Measurements from ENCODE around the gene B3GNT7.

Gene B3GNT7

DNA sequence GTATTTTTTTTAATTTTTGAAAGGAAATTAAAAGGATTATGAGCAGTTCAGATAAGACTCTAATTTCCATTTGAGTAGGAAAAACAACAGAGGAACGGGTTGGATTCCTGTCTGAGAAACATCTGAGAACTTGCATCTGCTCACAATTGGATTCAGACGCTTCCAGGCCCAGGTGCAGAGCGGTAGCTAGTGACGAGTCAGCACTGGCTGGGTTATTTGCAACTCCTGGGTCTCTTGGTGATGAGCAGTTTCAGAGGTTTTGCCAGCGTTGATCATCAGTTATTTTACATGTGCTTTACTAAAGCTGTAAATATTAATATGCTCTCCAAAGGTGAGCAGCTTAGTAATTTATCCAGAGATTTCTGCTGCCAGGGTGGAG is 39.1 kb upstream of the B3GNT7 start:
- H3K27ac ChIP-seq (ENCODE audit: low read depth, low read length): no peak overlapping the region
- no peaks in the 10 kb centered on the region for H3K27me3 ChIP-seq (ENCODE audit: control insufficient read depth in 5 of 5, insufficient read depth in 4 of 5, low read length in 5 of 5)
- no peaks in the 10 kb centered on the region for H3K9me3 ChIP-seq (ENCODE audit: control insufficient read depth in 5 of 5, low read length in 5 of 5)
- no peak overlapping the region for H3K4me3 ChIP-seq (ENCODE audit: low read depth in 1 of 5, low read length in 5 of 5)
- peaks cover 0 to 5% (median under 1%) of the 10 kb centered on the region in 5 donors for H3K4me1 ChIP-seq (ENCODE audit: control insufficient read depth in 5 of 5, insufficient read depth in 5 of 5, low read length in 5 of 5)
- no peaks in the 10 kb centered on the region for H3K36me3 ChIP-seq (ENCODE audit: control insufficient read depth in 5 of 5, insufficient read depth in 5 of 5, low read length in 5 of 5)
- H3K9ac ChIP-seq (ENCODE audit: low read length in 5 of 5): no peak overlapping the region

DNA sequence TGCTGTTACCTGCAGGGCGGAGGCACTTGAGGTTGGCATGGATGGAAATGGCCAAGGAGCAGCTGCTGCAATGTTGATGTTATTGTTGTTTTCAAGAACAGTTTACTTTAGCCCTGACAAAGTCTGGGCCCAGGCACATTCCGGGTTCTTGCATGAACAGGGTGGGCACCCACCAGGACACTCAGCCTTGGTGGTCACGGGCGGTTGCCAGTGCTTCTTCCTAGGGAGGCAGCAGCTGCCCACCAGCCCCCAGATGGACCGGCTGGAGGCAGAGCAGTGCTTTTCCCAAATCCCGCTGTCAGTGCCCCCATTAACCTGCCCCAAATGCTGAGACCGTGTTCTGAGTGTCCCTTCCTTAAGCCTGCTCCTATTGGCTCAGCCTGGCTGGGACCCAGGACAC is 38.5 kb upstream of the B3GNT7 start:
- Histone ChIP-seq H3K27ac (ENCODE audit: low read depth, low read length) (no peak overlapping the region), H3K4me1 (ENCODE audit: control insufficient read depth in 5 of 5, insufficient read depth in 5 of 5, low read length in 5 of 5) (peaks cover 0 to 11% (median 7%) of the 10 kb centered on the region in 5 donors), H3K27me3 (ENCODE audit: control insufficient read depth in 5 of 5, insufficient read depth in 4 of 5, low read length in 5 of 5) (no peaks in the 10 kb centered on the region), H3K9ac (ENCODE audit: low read length in 5 of 5) (no peak overlapping the region), H3K36me3 (ENCODE audit: control insufficient read depth in 5 of 5, insufficient read depth in 5 of 5, low read length in 5 of 5) (no peaks in the 10 kb centered on the region), H3K9me3 (ENCODE audit: control insufficient read depth in 5 of 5, low read length in 5 of 5) (no peaks in the 10 kb centered on the region), H3K4me3 (ENCODE audit: low read depth in 1 of 5, low read length in 5 of 5) (no peak overlapping the region)

DNA sequence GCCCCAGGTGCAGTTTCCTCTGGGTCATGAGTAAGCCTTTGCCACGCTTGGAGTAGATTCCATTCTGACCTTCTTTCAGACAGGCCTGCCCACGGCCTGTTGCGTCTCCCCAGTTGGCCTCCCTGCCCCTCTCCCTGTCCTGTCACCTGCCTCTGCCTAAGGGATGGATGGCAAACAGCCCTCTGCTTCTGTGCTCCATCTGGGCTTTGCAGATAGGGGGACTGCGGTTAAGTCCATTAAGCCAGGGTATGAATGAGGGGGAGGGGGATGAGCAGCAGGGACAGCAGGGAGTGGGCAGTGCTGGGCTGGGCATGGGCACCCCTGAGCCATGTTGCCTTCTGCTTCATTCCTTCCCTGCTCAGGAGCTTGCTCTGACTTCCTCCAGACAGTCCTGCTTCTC is 37.6 kb upstream of the B3GNT7 start:
- Histone ChIP-seq H3K9me3 (ENCODE audit: control insufficient read depth in 5 of 5, low read length in 5 of 5) (no peaks in the 10 kb centered on the region), H3K27me3 (ENCODE audit: control insufficient read depth in 5 of 5, insufficient read depth in 4 of 5, low read length in 5 of 5) (no peaks in the 10 kb centered on the region), H3K27ac (ENCODE audit: low read depth, low read length) (no peak overlapping the region), H3K4me3 (ENCODE audit: low read depth in 1 of 5, low read length in 5 of 5) (no peak overlapping the region), H3K9ac (ENCODE audit: low read length in 5 of 5) (no peak overlapping the region), H3K4me1 (ENCODE audit: control insufficient read depth in 5 of 5, insufficient read depth in 5 of 5, low read length in 5 of 5) (peaks cover 0 to 16% (median 12%) of the 10 kb centered on the region in 5 donors), H3K36me3 (ENCODE audit: control insufficient read depth in 5 of 5, insufficient read depth in 5 of 5, low read length in 5 of 5) (no peaks in the 10 kb centered on the region)

DNA sequence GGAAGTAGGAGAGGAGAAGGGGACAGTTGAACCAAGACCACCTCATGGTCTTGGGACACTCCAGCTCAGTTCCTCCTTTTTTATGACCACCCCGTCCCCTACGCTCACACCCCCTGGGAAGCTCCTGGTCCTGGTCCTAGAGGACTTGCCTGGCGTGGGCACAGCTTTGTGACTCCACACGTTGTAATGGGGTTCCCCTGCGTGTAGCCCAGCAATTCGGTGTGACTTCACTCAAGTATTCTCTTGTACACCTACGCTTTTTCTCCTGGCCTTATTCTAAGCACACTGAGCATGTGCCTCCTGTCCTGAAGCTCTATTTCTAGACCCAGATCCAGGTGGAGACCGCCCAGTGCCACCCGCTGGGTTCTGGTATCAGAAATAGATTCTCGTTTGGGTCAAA is 36.1 kb upstream of the B3GNT7 start:
- H3K4me3 ChIP-seq (ENCODE audit: low read depth in 1 of 5, low read length in 5 of 5): no peak overlapping the region
- no peaks in the 10 kb centered on the region for H3K36me3 ChIP-seq (ENCODE audit: control insufficient read depth in 5 of 5, insufficient read depth in 5 of 5, low read length in 5 of 5)
- peaks cover 0 to 17% (median 14%) of the 10 kb centered on the region in 5 donors for H3K4me1 ChIP-seq (ENCODE audit: control insufficient read depth in 5 of 5, insufficient read depth in 5 of 5, low read length in 5 of 5)
- H3K9me3 ChIP-seq (ENCODE audit: control insufficient read depth in 5 of 5, low read length in 5 of 5): no peaks in the 10 kb centered on the region
- no peak overlapping the region for H3K9ac ChIP-seq (ENCODE audit: low read length in 5 of 5)
- H3K27ac ChIP-seq (ENCODE audit: low read depth, low read length): no peak overlapping the region
- no peaks in the 10 kb centered on the region for H3K27me3 ChIP-seq (ENCODE audit: control insufficient read depth in 5 of 5, insufficient read depth in 4 of 5, low read length in 5 of 5)

DNA sequence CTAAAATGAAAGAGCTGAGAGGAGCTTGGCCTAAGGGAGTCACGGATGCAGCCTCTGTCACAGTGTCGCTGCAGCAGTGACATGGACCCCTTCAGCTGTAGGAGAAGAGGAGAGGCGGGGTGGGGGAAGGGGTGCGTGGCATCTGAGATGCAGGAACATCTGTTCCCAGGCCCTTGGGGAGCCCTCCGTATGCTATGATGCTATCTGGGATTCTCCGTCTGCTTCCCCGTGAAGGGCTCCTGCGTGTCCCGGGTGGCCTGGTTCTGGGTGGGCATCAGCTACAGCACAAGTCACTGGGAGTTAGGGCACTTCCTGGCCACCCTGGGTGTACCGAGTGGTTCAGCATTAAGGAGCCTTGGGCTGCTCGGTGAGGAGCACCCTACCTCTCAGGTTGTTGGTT is 35.6 kb upstream of the B3GNT7 start:
- Histone ChIP-seq H3K4me1 (ENCODE audit: control insufficient read depth in 5 of 5, insufficient read depth in 5 of 5, low read length in 5 of 5) (peaks cover 0 to 18% (median 17%) of the 10 kb centered on the region in 5 donors), H3K9ac (ENCODE audit: low read length in 5 of 5) (no peak overlapping the region), H3K4me3 (ENCODE audit: low read depth in 1 of 5, low read length in 5 of 5) (no peak overlapping the region), H3K27me3 (ENCODE audit: control insufficient read depth in 5 of 5, insufficient read depth in 4 of 5, low read length in 5 of 5) (no peaks in the 10 kb centered on the region), H3K36me3 (ENCODE audit: control insufficient read depth in 5 of 5, insufficient read depth in 5 of 5, low read length in 5 of 5) (no peaks in the 10 kb centered on the region), H3K9me3 (ENCODE audit: control insufficient read depth in 5 of 5, low read length in 5 of 5) (no peaks in the 10 kb centered on the region), H3K27ac (ENCODE audit: low read depth, low read length) (no peak overlapping the region)

DNA sequence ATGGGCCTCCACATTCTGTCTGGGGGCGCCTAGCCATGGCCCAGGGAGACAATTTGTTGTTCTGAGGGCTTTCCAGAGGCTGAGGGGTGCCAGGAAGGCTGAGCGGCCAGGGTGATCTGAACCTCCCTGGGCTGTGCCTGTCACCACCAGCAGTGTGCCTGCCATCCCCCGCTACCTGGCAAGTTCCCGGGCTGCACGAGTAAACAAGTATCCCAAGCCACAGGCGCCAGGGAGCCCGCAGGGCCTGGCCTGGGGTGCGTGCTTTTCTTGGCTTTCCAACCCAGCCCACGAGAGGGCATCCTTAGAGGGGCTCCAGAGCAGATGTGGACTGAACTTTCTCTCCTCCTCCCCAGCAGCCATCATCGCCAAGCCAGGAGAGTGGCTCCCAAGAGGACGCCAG is 35.1 kb upstream of the B3GNT7 start:
- H3K27ac ChIP-seq (ENCODE audit: low read depth, low read length): no peak overlapping the region
- no peak overlapping the region for H3K9ac ChIP-seq (ENCODE audit: low read length in 5 of 5)
- no peaks in the 10 kb centered on the region for H3K27me3 ChIP-seq (ENCODE audit: control insufficient read depth in 5 of 5, insufficient read depth in 4 of 5, low read length in 5 of 5)
- no peaks in the 10 kb centered on the region for H3K9me3 ChIP-seq (ENCODE audit: control insufficient read depth in 5 of 5, low read length in 5 of 5)
- H3K4me3 ChIP-seq (ENCODE audit: low read depth in 1 of 5, low read length in 5 of 5): no peak overlapping the region
- no peaks in the 10 kb centered on the region for H3K36me3 ChIP-seq (ENCODE audit: control insufficient read depth in 5 of 5, insufficient read depth in 5 of 5, low read length in 5 of 5)
- peaks cover 0 to 20% (median 17%) of the 10 kb centered on the region in 5 donors for H3K4me1 ChIP-seq (ENCODE audit: control insufficient read depth in 5 of 5, insufficient read depth in 5 of 5, low read length in 5 of 5)

DNA sequence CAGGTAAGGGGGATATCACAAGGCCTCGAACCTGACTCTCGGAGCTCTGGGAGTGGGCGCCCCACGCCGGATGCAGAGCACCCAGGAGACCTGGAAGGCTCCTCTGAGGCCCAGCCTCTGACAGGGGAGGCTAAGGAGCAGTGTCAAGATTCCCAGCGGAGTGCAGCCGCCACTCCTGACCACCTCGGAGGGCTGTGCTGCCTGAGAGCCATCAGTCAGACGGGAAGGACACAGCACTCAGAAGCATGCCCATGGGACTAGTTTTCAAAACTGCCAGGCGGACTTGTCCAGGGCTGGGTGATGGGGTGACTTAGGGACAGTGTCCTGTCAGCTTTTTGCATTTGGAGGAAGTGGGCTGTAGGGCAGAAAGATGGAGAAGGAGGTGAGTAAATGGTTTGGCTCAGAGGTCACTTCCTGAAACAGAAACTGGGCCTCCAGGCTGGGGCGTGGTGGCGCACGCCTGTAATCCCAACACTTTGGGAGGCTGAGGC is 34.6 kb upstream of the B3GNT7 start:
- H3K36me3 ChIP-seq (ENCODE audit: control insufficient read depth in 5 of 5, insufficient read depth in 5 of 5, low read length in 5 of 5): no peaks in the 10 kb centered on the region
- H3K27me3 ChIP-seq (ENCODE audit: control insufficient read depth in 5 of 5, insufficient read depth in 4 of 5, low read length in 5 of 5): no peaks in the 10 kb centered on the region
- peaks cover 0 to 20% (median 17%) of the 10 kb centered on the region in 5 donors for H3K4me1 ChIP-seq (ENCODE audit: control insufficient read depth in 5 of 5, insufficient read depth in 5 of 5, low read length in 5 of 5)
- H3K9ac ChIP-seq (ENCODE audit: low read length in 5 of 5): no peak overlapping the region
- no peaks in the 10 kb centered on the region for H3K9me3 ChIP-seq (ENCODE audit: control insufficient read depth in 5 of 5, low read length in 5 of 5)
- no peak overlapping the region for H3K27ac ChIP-seq (ENCODE audit: low read depth, low read length)
- H3K4me3 ChIP-seq (ENCODE audit: low read depth in 1 of 5, low read length in 5 of 5): no peak overlapping the region

DNA sequence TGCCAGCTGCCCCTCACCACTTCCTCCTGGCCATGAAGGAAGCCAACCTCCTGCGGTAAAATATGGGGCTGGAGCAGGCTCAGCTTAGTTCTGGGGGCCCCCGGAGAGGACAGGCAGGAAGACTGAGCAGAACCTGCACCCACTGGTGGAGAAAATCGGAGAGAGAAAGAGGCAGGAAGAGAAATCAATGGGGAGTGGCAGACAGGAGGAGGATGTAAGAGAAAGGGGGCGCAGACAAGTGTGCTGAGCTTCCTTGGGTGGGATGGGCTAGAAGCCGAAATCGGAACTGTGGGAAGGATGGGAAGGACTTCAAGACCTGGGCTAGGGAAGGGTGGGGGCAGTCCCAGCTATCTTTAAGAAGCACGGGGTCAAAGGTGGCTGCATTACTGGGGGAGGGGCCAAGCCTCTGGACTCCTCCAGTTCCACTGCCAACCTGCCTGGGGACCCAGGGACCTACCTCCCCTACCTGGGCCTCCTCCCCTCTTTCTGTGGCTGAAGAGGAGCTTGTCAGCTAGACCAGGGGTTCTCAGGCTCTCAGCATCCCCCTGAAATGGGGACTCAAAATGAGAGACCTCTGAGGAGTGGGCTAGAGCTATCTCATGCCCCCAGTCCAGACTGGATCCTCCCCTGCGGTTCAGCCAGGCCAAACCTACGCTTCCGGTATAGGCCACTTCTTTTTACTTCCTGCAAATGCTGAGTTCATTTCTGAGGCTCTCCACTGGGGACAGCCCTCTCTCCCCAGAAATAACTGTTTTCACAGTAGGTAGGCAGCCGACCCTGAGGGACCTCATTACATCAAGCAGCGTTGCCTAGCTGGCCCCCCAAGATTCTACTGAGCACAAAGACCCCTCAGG is 33.6 kb upstream of the B3GNT7 start:
- Histone ChIP-seq H3K27ac (ENCODE audit: low read depth, low read length) (peak overlapping the region; percentile 37), H3K27me3 (ENCODE audit: control insufficient read depth in 5 of 5, insufficient read depth in 4 of 5, low read length in 5 of 5) (no peaks in the 10 kb centered on the region), H3K9me3 (ENCODE audit: control insufficient read depth in 5 of 5, low read length in 5 of 5) (no peaks in the 10 kb centered on the region), H3K4me3 (ENCODE audit: low read depth in 1 of 5, low read length in 5 of 5) (no peak overlapping the region), H3K36me3 (ENCODE audit: control insufficient read depth in 5 of 5, insufficient read depth in 5 of 5, low read length in 5 of 5) (no peaks in the 10 kb centered on the region), H3K4me1 (ENCODE audit: control insufficient read depth in 5 of 5, insufficient read depth in 5 of 5, low read length in 5 of 5) (peaks cover 0 to 20% (median 17%) of the 10 kb centered on the region in 5 donors), H3K9ac (ENCODE audit: low read length in 5 of 5) (no peak overlapping the region)

DNA sequence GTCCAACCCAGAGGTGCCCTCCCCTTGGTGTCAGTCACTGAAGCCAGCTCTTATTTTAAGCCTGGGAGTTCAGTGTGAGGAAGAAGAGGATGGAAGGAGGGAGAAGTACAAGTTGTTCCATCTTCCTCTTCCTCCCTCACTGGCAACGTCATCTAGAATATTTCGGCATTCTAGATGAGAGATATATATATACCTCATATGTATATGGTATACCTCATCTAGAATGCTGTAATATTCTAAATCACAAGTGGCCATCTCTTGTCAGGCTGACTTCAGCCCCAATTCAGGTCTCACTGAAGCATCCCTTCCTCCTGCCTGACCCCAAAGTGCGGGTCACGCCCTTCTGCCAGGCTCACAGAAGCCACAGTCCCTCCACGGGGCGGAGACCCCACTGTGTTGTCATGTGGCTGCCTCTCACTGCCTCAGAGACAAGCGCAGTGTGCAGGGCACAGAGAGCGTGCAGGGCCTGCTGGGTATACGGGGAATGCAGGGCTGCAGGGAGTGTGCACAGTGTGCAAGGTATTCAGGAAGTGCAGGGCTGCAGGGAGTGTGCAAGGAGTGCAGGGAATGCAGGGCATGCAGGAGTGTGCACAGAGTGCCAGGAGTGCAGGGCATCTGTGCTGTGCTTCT is 32.8 kb upstream of the B3GNT7 start:
- no peaks in the 10 kb centered on the region for H3K36me3 ChIP-seq (ENCODE audit: control insufficient read depth in 5 of 5, insufficient read depth in 5 of 5, low read length in 5 of 5)
- H3K27me3 ChIP-seq (ENCODE audit: control insufficient read depth in 5 of 5, insufficient read depth in 4 of 5, low read length in 5 of 5): no peaks in the 10 kb centered on the region
- no peak overlapping the region for H3K27ac ChIP-seq (ENCODE audit: low read depth, low read length)

DNA sequence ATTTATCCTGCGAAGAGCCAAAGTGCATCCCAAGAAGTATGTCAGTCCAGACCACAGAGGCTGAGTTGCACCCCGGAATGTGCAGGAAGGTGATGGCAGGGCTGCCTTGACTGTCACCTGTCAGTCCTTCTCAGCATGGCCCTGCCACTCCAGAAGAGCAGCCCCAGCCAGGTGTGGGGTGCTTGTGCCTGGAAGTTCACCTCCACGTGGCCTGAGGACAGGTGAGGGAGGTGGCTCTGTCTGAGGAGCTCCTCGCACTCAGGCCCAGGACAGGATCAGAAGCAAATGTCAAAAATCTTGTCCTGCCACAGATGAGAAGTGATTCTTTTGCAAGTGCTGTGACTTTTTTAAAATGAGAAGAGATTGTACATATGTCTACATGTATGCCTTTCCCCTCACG is 31.4 kb upstream of the B3GNT7 start:
- no peaks in the 10 kb centered on the region for H3K36me3 ChIP-seq (ENCODE audit: control insufficient read depth in 5 of 5, insufficient read depth in 5 of 5, low read length in 5 of 5)
- peaks cover 0 to 20% (median 17%) of the 10 kb centered on the region in 5 donors for H3K4me1 ChIP-seq (ENCODE audit: control insufficient read depth in 5 of 5, insufficient read depth in 5 of 5, low read length in 5 of 5)
- H3K27me3 ChIP-seq (ENCODE audit: control insufficient read depth in 5 of 5, insufficient read depth in 4 of 5, low read length in 5 of 5): no peaks in the 10 kb centered on the region
- no peak overlapping the region for H3K9ac ChIP-seq (ENCODE audit: low read length in 5 of 5)
- no peak overlapping the region for H3K4me3 ChIP-seq (ENCODE audit: low read depth in 1 of 5, low read length in 5 of 5)
- no peaks in the 10 kb centered on the region for H3K9me3 ChIP-seq (ENCODE audit: control insufficient read depth in 5 of 5, low read length in 5 of 5)
- H3K27ac ChIP-seq (ENCODE audit: low read depth, low read length): no peak overlapping the region

More for the DNA sequence above, 32.8 kb upstream of the B3GNT7 start:
- peaks cover 0 to 20% (median 17%) of the 10 kb centered on the region in 5 donors for H3K4me1 ChIP-seq (ENCODE audit: control insufficient read depth in 5 of 5, insufficient read depth in 5 of 5, low read length in 5 of 5)
- no peak overlapping the region for H3K4me3 ChIP-seq (ENCODE audit: low read depth in 1 of 5, low read length in 5 of 5)
- H3K9ac ChIP-seq (ENCODE audit: low read length in 5 of 5): no peak overlapping the region
- H3K9me3 ChIP-seq (ENCODE audit: control insufficient read depth in 5 of 5, low read length in 5 of 5): no peaks in the 10 kb centered on the region
